ENCODE data around the gene PCNA.
"Not testable (repeated sequence)": the region's sequence is repeated elsewhere in the genome, so short reads cannot be mapped to it uniquely, and the experiment has no call there.

- TF ChIP-seq, protein P1, sequence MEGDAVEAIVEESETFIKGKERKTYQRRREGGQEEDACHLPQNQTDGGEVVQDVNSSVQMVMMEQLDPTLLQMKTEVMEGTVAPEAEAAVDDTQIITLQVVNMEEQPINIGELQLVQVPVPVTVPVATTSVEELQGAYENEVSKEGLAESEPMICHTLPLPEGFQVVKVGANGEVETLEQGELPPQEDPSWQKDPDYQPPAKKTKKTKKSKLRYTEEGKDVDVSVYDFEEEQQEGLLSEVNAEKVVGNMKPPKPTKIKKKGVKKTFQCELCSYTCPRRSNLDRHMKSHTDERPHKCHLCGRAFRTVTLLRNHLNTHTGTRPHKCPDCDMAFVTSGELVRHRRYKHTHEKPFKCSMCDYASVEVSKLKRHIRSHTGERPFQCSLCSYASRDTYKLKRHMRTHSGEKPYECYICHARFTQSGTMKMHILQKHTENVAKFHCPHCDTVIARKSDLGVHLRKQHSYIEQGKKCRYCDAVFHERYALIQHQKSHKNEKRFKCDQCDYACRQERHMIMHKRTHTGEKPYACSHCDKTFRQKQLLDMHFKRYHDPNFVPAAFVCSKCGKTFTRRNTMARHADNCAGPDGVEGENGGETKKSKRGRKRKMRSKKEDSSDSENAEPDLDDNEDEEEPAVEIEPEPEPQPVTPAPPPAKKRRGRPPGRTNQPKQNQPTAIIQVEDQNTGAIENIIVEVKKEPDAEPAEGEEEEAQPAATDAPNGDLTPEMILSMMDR (IDR thresholded peaks at IDR 0.05) = not testable (repeated sequence)
- not testable (repeated sequence) for TF ChIP-seq ZFX (IDR thresholded peaks at IDR 0.05; ENCODE audit: borderline replicate concordance)
Measured at GRCh38 chr20:5099009-5099408, 20.7 kb downstream of the PCNA start.

Measured in 22Rv1 (cell line).